A549 (cell line): ENCODE results near the gene KCTD6. TPM values are rescaled to one million over a fixed set of nuclear protein-coding genes. Genes with fewer than 3 reads are reported as not detected.
"Not testable (repeated sequence)": the region's sequence is repeated elsewhere in the genome, so short reads cannot be mapped to it uniquely, and the experiment has no call there.

ENCODE experiments used
- ATAC-seq, 2 experiments: fragments of 200-7000 bp in 1 of 2; fragments of >200 bp in 1 of 2; cut with Nextera tagmentation in 1 of 2; cut with Tn5 transposase in 1 of 2; 3 replicates each; pipeline versions ENCODE4 v1.8.0 to v1.9.1; 2018 to 2020; ENCODE audit warnings: mild to moderate bottlenecking in 1 of 2, moderate library complexity in 1 of 2
- CTCF ChIA-PET: fragments of 300-600 bp; sonication (Branson Sonifier 250); formaldehyde crosslinking; extraction: SDS; loops from one replicate; lab custom pipeline; 2021; ENCODE audit warnings: antibody characterized with exemption, inconsistent platforms; lab: Yijun Ruan, JAX
- POLR2A ChIA-PET: fragments of 350-600 bp; formaldehyde crosslinking; extraction: SDS; loops from one replicate; lab custom pipeline; 2021; ENCODE audit warnings: antibody characterized with exemption, inconsistent platforms; lab: Yijun Ruan, JAX
- DNase-seq, 2 experiments: peaks; one replicate each; pipeline versions ENCODE4 v3.0.0 to v3.0.0-alpha.2; 2011 to 2016; ENCODE audit warnings: low read depth in 1 of 2, low spot score in 1 of 2
- FAIRE-seq: peaks from 2 replicates; lab custom pipeline; 2011; peaks lifted over from hg19 to GRCh38; lab: Jason Lieb, UNC
- H3K27ac ChIP-seq, 2 experiments: fragments of >200 bp; sonication (Bioruptor Twin); formaldehyde crosslinking; 3 replicates each; pipeline ENCODE4 v1.5.1; 2016 to 2017
- H3K4me1 ChIP-seq: fragments of >200 bp; sonication (Bioruptor Twin); formaldehyde crosslinking; 3 replicates; pipeline ENCODE4 v1.6.1; 2016
- H3K4me2 ChIP-seq: fragments of >200 bp; sonication (Bioruptor Twin); formaldehyde crosslinking; 3 replicates; pipeline ENCODE4 v1.6.1; 2016
- H3K4me3 ChIP-seq: fragments of >200 bp; sonication (Bioruptor Twin); formaldehyde crosslinking; 3 replicates; pipeline ENCODE4 v1.5.1; 2016
- H3K9me3 ChIP-seq: fragments of >200 bp; sonication (Bioruptor Twin); formaldehyde crosslinking; 3 replicates; pipeline ENCODE4 v1.6.1; 2016
- CBX2 ChIP-seq: fragments of 200-600 bp; sonication (generic); IDR thresholded peaks from 2 replicates; pipeline ENCODE4 v1.6.1; 2016; ENCODE audit warnings: low read depth, mild to moderate bottlenecking, borderline replicate concordance
- CHD2 ChIP-seq: fragments of 150-350 bp; IDR thresholded peaks from 2 replicates; pipeline ENCODE4 v1.6.1; 2014; ENCODE audit warnings: low read length; ENCODE audit not compliant: partially characterized antibody
- CTCF ChIP-seq: fragments of >200 bp; sonication (Bioruptor Twin); formaldehyde crosslinking; IDR thresholded peaks from 3 replicates; pipeline ENCODE4 v1.5.1; 2016
- ELK1 ChIP-seq: fragments of 150-350 bp; IDR thresholded peaks from 2 replicates; pipeline ENCODE4 v1.6.1; 2014; ENCODE audit warnings: low read depth, mild to moderate bottlenecking, low read length
- ESRRA ChIP-seq: fragments of 150-350 bp; IDR thresholded peaks from 2 replicates; pipeline ENCODE4 v1.6.1; 2014; ENCODE audit warnings: mild to moderate bottlenecking, low read length, borderline replicate concordance
- FOXS1 ChIP-seq: fragments of 250-450 bp; sonication (Bioruptor Pico); IDR thresholded peaks from 2 replicates; pipeline ENCODE4 v1.5.0; 2020; ENCODE audit warnings: mild to moderate bottlenecking, moderate library complexity
- HOXB5 ChIP-seq: fragments of 250-450 bp; sonication (Bioruptor Pico); IDR thresholded peaks from 2 replicates; pipeline ENCODE4 v1.5.0; 2020; ENCODE audit warnings: mild to moderate bottlenecking, moderate library complexity
- MYC ChIP-seq: IDR thresholded peaks from 2 replicates; pipeline ENCODE4 v1.6.1; 2012; ENCODE audit warnings: mild to moderate bottlenecking, inconsistent platforms, low read length, improper control_type of control experiment, borderline replicate concordance
- NFE2L2 ChIP-seq: fragments of 150-350 bp; conservative IDR thresholded peaks from 2 replicates; pipeline ENCODE4 v1.6.1; 2014; ENCODE audit warnings: low read length
- NR3C1 ChIP-seq: fragments of >200 bp; sonication (Bioruptor Twin); formaldehyde crosslinking; IDR thresholded peaks from 3 replicates; pipeline ENCODE4 v1.6.1; 2017
- PHF8 ChIP-seq: fragments of 200-600 bp; sonication (generic); IDR thresholded peaks from 2 replicates; pipeline ENCODE4 v1.6.1; 2016; ENCODE audit warnings: low read depth, mild to moderate bottlenecking, antibody characterized with exemption, moderate library complexity, borderline replicate concordance
- POLR2A ChIP-seq: IDR thresholded peaks from 2 replicates; pipeline ENCODE4 v1.6.1; 2012; ENCODE audit warnings: mild to moderate bottlenecking, low read length
- RAD21 ChIP-seq, 2 experiments: fragments of >200 bp in 1 of 2; sonication (Bioruptor Twin) in 1 of 2; formaldehyde crosslinking in 1 of 2; IDR thresholded peaks in 1 of 2; conservative IDR thresholded peaks in 1 of 2; 2 replicates in 1 of 2; 3 replicates in 1 of 2; pipeline ENCODE4 v1.6.1; 2012 to 2018; ENCODE audit warnings: inconsistent platforms in 1 of 2
- SMC3 ChIP-seq: fragments of >200 bp; sonication (Bioruptor Twin); formaldehyde crosslinking; IDR thresholded peaks from 3 replicates; pipeline ENCODE4 v1.6.1; 2018; ENCODE audit warnings: inconsistent platforms
- SREBF2 ChIP-seq: fragments of 450-650 bp; IDR thresholded peaks from 2 replicates; pipeline ENCODE4 v1.6.1; 2014; ENCODE audit warnings: mild to moderate bottlenecking, moderate library complexity
- ZC3H11A ChIP-seq: fragments of 450-650 bp; IDR thresholded peaks from 2 replicates; pipeline ENCODE4 v1.6.1; 2014; ENCODE audit warnings: antibody characterized with exemption, mild to moderate bottlenecking
- ZNF302 ChIP-seq: fragments of 250-450 bp; sonication (Bioruptor Pico); IDR thresholded peaks from 2 replicates; pipeline ENCODE4 v1.9.0; 2021; ENCODE audit warnings: inconsistent platforms, mild to moderate bottlenecking, moderate library complexity
- WGBS: methylation state at CpG from one replicate; pipeline ENCODE4 v1.1.6; 2017; ENCODE audit errors: missing lambda C conversion rate; 5-methylcytosine and 5-hydroxymethylcytosine counted together
- polyA plus RNA-seq, 4 experiments: library from polyadenylated mRNA; depleted of rRNA in 3 of 4; stranded (reverse); fragments of >200 nt; fragmentation: RNase III in 1 of 4; extraction: RNeasy Plus Mini Kit Qiagen cat#74134 plus additional on column Dnase treatment in 1 of 4; gene quantifications; 2 replicates in 3 of 4; 3 replicates in 1 of 4; pipeline ENCODE4 v1.2.3, GENCODE V29; 2011 to 2017

The KCTD6 gene
- polyA plus RNA-seq, 2 of the 4 experiments (the other 2 are of a cell fraction), result 8.1 to 24.4 TPM

- TF ChIP-seq MYC, result no peak
- no peak for TF ChIP-seq NR3C1
- no peak for TF ChIP-seq ZNF302 (CRISPR knock-in tag)
- no peak for TF ChIP-seq ZC3H11A
- TF ChIP-seq NFE2L2, result no peak
Measured at GRCh38 chr3:58526515-58526957, 34.6 kb downstream of the KCTD6 start (continued).

DNA sequence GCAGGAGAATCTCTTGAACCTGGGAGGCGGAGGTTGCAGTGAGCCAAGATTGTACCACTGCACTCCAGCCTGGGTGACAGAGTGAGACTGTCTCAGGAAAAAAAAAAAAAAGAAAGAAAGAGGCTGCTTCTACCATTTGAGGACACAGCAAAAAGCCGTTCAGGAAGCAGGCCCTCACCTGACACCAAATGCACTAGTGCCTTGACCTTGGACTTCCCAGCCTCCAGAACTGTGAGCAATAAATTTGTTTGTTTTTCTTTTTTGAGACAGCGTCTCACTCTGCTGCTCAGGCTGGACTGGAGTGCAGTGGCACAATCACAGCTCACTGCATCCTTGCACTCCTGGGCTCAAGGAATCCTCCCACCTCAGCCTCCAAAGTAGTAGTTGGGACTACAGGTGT, 35.5 kb downstream of the KCTD6 start:
- H3K4me2 ChIP-seq, H3K9me3 ChIP-seq, FAIRE-seq, H3K4me3 ChIP-seq, ATAC-seq, DNase-seq, POLR2A ChIA-PET: not testable (repeated sequence)
- WGBS, result 55% methylated on average over 3 of the region's 3 CpGs
- peak overlapping the region in 1 of 2 experiments; percentile 77; a peak in 4 of 6 replicates for H3K27ac ChIP-seq
- peaks cover 42% of the 10 kb centered on the region for H3K4me1 ChIP-seq
- CTCF ChIA-PET, result interaction anchor here (1.3 to 1.7 kb wide), 2 partner anchors 64 to 222 kb away, joined by 3 to 9 read pairs; partner anchors contain the start of genes HTD2 and RPP14

DNA sequence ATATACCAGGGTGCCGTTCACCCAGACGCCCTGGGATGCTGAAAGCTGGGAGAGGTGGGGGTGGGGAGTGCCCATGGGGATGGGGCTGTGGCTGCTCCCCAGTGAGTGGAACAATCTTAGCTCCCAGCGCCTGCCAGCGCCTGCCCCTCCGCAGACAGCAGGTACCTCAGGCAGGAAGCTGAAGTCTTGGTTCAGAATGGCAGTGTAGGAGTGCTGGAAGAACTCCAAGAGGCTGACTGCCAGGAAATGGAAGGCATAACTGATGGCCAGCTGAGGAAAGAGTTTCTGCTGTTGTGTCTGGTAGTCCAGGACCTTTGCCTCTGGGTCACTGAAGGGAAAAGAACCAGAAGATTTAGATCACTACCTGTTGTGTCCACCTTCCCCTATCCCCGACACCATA, 36.7 kb downstream of the KCTD6 start:
- no peak for TF ChIP-seq SREBF2
- TF ChIP-seq PHF8, result no peak
- Histone ChIP-seq H3K27ac (peak overlapping the region; percentile 50 to 77; a peak in 5 of 6 replicates), H3K4me3 (no peak overlapping the region), H3K4me2 (peak overlapping the region; percentile 49), H3K9me3 (no peaks in the 10 kb centered on the region), H3K4me1 (peaks cover 48% of the 10 kb centered on the region)
- ATAC-seq, result no peak
- DNase-seq, result no peak
- no peak for FAIRE-seq
- CTCF ChIA-PET, result interaction anchor here (1.3 to 2.4 kb wide), 3 partner anchors 10 to 65 kb away, joined by 4 to 10 read pairs (median 9); no protein-coding TSS in a partner anchor
- 47% methylated on average over 6 of the region's 6 CpGs for WGBS
- POLR2A ChIA-PET, result interaction anchor here (0.8 kb wide), 1 partner anchor 37 kb away, joined by 3 read pairs; the partner anchor contains the start of gene KCTD6

- no peak overlapping the region for H3K4me2 ChIP-seq
- ChIA-PET CTCF (interaction anchor here (0.6 to 2.4 kb wide), 6 partner anchors 9 to 104 kb away, joined by 3 to 10 read pairs (median 5); partner anchors contain the start of gene KCTD6), POLR2A (no interaction called here)
- FAIRE-seq (no peak), DNase-seq (peak in 1 of 2 experiments; percentile 60), ATAC-seq (peak in 1 of 2 experiments; percentile 72; a peak in 3 of 6 replicates)
- H3K4me3 ChIP-seq, result no peak overlapping the region
- WGBS, result 63% methylated on average over 8 of the region's 15 CpGs
- H3K4me1 ChIP-seq, result peaks cover 48% of the 10 kb centered on the region
- H3K9me3 ChIP-seq, result no peaks in the 10 kb centered on the region
- peak overlapping the region in 1 of 2 experiments; percentile 77; a peak in 3 of 6 replicates for H3K27ac ChIP-seq
- TF ChIP-seq CTCF, result peak; percentile 43
- TF ChIP-seq RAD21 (conservative IDR thresholded peaks at IDR 0.05 in 1 of 2, IDR thresholded peaks at IDR 0.05 in 1 of 2), result peak; percentile 30 to 48; a peak in 4 of 5 replicates
- 0 out of 3 replicates have a peak, but pooled peaks have one; percentile 20 for TF ChIP-seq SMC3
- TF ChIP-seq HOXB5 (CRISPR knock-in tag), result no peak
- no peak for TF ChIP-seq POLR2A
Measured at GRCh38 chr3:58529516-58530353, 37.8 kb downstream of the KCTD6 start.

DNA sequence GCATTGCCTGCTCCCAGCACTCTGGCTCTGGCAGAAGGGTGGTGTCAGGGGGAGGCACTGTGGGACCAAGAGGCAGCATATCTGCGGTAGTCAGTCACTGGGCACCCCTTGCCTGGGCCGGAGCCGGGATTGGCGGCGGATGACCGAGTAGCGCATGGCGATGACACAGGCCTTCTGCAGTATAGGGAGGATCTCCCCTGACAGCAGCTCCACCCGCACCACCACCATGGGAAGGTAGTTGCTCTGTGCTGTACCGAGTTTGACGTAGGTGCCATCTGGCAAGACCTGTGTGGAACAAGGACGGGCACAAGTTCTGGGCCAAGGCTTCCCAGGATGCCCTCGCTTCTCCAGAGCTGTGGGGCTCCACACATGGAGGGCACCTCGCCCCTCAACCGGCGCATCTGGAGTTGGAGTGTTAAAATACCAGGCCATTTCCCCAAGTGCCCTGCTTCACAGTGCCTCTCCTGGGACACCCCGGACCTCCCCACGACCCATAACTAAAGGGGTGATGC, 38.5 kb downstream of the KCTD6 start:
- Histone ChIP-seq H3K4me1 (peaks cover 52% of the 10 kb centered on the region), H3K4me3 (no peak overlapping the region), H3K27ac (peak overlapping the region in 1 of 2 experiments; percentile 77; a peak in 3 of 6 replicates), H3K9me3 (no peaks in the 10 kb centered on the region), H3K4me2 (no peak overlapping the region)
- ChIA-PET POLR2A (no interaction called here), CTCF (interaction anchor here (1.0 to 2.4 kb wide), 6 partner anchors 8 to 115 kb away, joined by 3 to 10 read pairs (median 8); no protein-coding TSS in a partner anchor)
- TF ChIP-seq FOXS1 (CRISPR knock-in tag) (no peak), CBX2 (no peak), CTCF (no peak), ELK1 (no peak), CHD2 (no peak), ESRRA (no peak)
- WGBS, result 87% methylated on average over 18 of the region's 18 CpGs
- DNase-seq, result no peak
- FAIRE-seq, result no peak
- no peak for ATAC-seq
